HG03558 (cell line): ENCODE data around the gene RAB11FIP4.
"Not testable (repeated sequence)": the region's sequence is repeated elsewhere in the genome, so short reads cannot be mapped to it uniquely, and the experiment has no call there.

Experiments used
- ATAC-seq: cut with Tn5 transposase; IDR thresholded peaks from one replicate; pipeline ENCODE4 v1.9.1; 2021; ENCODE audit warnings: moderate number of reproducible peaks; ENCODE audit not compliant: unreplicated experiment; ENCODE audit errors: extremely low read depth

Gene RAB11FIP4, protein sequence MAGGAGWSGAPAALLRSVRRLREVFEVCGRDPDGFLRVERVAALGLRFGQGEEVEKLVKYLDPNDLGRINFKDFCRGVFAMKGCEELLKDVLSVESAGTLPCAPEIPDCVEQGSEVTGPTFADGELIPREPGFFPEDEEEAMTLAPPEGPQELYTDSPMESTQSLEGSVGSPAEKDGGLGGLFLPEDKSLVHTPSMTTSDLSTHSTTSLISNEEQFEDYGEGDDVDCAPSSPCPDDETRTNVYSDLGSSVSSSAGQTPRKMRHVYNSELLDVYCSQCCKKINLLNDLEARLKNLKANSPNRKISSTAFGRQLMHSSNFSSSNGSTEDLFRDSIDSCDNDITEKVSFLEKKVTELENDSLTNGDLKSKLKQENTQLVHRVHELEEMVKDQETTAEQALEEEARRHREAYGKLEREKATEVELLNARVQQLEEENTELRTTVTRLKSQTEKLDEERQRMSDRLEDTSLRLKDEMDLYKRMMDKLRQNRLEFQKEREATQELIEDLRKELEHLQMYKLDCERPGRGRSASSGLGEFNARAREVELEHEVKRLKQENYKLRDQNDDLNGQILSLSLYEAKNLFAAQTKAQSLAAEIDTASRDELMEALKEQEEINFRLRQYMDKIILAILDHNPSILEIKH

DNA sequence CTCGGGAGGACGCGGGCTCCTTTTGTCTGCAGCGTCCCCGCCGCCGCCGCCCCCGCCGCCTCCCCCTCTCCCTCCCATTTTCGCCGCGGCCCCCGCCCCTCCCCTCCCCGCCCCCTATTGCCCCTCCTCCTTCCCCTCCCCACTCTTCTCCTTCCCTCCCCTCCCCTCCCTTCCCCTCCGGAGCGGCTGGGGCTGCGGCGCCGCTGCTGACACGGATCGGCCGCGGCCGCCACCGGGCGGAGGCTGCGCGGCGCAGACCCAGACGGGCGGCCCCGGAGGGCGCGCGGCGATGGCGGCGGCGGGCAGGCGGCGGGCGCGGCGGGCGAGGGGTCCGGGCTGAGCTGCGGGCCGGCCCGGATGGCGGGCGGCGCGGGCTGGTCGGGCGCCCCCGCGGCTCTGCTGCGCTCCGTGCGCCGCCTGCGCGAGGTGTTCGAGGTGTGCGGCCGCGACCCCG, at the start of gene RAB11FIP4:
Gene RAB11FIP4, plus strand, starts transcription at position 180 of the 454 bp plus-strand sequence. Its CDS starts 178 bp downstream, at position 358.
- ATAC-seq: no peak

DNA sequence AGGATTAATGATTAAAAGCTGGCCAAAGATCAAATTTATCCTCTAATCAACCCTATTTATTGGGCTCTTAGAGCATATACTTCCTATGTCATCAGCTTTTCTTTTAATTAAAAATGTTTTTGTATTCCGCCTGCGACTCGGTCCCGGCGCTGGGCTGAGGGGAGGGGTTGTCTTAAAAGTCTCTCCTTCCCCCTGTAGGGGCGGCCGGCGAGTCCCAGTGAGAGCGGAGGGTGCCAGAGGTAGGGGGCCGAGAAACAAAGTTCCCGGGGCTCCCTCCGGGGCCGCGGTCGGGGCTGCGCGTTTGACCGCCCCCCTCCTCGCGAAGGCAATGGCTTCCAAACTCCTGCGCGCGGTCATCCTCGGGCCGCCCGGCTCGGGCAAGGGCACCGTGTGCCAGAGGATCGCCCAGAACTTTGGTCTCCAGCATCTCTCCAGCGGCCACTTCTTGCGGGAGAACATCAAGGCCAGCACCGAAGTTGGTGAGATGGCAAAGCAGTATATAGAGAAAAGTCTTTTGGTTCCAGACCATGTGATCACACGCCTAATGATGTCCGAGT, 46.2 kb upstream of the RAB11FIP4 start:
- not testable (repeated sequence) for ATAC-seq

GRCh38 chr17:31349454-31349853, 42.0 kb upstream of the RAB11FIP4 start:
- no peak for ATAC-seq

- no peak for ATAC-seq
Observed at GRCh38 chr17:31355935-31356334, 35.5 kb upstream of the RAB11FIP4 start.

DNA sequence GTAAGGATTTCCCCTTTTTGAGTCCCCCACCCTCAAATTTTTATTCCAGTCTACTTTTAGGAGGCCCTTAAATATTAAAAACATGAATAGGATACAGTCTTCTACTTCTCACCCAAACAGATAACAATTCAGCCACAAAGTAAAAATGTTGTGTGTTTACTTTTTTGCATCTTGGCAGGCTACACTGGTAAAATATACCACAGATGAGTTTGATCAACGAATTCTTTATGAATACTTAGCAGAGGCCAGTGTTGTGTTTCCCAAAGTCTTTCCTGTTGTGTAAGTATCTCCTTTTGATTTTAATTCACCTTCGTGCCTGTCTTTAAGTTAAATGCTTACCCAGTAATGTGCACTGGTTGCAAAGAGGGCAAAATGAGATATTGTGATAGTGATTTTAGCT, 34.4 kb upstream of the RAB11FIP4 start:
- ATAC-seq: no peak

- ATAC-seq: no peak
Observed at GRCh38 chr17:31357839-31358394, 33.6 kb upstream of the RAB11FIP4 start.

DNA sequence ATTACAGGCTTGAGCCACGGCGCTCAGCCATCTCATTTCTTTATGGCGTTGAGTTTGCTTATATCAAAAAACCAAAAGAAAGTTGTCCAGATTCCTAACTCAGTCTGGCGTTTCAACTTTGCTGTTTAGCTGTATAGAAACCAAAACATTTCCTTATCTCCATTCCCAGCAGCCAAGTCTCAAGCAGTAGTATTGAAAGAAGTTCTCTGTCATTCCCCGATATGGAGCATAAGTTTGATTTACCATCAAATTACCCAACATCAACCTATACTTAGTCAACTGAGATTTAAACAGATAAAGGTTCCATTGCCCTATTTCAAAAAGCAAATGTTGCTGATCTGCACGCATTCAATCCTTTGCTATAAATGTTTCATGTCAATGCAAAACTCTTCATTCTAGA, 27.5 kb upstream of the RAB11FIP4 start:
- no peak for ATAC-seq

DNA sequence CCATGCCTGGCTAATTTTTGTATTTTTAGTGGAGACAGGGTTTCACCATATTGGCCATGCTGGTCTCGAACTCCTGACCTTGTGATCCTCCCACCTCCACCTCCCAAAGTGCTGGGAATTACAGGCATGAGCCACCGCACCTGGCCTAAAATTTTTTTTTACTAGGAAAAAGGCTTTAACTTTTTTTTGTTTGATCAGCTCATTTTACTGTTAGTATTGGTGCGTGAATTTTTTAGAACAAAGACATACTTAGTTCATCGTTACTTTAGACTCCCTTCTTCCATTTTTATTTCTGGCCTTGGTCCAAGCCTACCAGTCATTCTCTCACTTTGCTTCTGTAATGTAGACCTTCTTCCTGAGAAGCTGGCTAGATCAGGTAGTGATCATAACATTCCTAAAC, 25.4 kb upstream of the RAB11FIP4 start:
- ATAC-seq: no peak

DNA sequence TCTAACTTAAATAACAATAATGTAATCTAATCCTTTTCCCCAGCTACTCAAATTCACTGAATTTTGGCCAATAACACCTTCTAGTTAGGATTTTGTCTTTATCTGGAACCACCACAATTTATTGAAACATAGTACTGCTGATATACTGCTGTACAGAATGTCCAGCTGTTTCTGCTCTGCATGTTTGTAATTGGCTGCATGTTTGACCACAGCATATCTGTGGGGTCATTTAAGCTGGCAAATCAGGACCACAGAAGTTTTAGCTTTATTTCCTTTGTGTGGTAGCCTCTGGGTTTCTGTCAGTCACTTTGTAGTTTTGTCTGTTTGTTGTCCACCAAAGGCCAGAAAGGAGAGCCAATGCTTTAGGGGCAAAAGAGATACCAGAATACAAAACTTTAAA, 22.2 kb upstream of the RAB11FIP4 start:
- ATAC-seq: no peak

- ATAC-seq: no peak
Observed at GRCh38 chr17:31371511-31372097, 19.9 kb upstream of the RAB11FIP4 start.

DNA sequence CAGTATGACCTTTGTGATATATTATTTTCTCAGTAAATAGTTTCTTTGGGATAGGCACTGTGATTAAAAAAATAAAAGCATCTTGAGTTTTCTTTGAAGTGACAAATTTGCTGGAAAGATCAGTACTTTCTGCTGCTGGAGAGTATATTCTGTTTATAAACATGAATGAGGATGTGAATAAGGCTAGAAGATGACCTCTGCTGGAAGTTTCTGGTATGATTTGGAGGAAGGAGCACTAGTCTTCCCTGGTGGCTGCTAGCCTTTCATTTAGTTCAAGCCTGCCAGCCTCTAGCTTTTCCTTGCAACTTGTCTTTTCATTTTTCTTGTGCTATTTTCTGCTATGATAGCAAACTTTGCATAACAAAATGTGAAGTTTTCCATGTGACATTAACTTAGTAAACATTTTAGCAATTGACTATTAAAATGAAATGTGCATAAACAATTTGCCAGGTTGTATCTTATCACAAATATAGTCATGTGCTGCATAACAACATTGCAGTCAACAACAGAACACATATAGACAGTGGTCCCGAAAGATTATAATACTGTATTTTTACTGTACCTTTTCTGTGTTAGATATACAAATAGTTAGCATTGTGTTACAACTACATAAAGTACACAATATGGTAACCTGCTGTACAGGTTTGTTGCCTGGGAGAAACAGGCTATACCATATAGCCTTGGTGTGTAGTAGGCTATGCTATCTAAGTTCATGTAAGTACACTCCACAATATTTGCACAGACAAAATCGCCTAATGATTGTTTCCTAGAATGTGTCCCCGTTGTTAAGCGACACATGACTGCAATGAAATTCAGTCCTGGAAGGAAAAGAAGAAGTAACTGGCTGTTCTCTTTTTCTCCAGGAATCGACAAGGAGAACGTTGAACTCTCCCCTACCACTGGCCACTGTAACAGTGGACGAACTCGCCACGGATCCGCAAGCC, 18.1 kb upstream of the RAB11FIP4 start:
- ATAC-seq: no peak

- no peak for ATAC-seq
Observed at GRCh38 chr17:31374094-31374447, 17.4 kb upstream of the RAB11FIP4 start.

GRCh38 chr17:31374503-31374902, 17.0 kb upstream of the RAB11FIP4 start:
- no peak for ATAC-seq

- ATAC-seq: no peak
Observed at GRCh38 chr17:31378638-31379037, 12.8 kb upstream of the RAB11FIP4 start.

DNA sequence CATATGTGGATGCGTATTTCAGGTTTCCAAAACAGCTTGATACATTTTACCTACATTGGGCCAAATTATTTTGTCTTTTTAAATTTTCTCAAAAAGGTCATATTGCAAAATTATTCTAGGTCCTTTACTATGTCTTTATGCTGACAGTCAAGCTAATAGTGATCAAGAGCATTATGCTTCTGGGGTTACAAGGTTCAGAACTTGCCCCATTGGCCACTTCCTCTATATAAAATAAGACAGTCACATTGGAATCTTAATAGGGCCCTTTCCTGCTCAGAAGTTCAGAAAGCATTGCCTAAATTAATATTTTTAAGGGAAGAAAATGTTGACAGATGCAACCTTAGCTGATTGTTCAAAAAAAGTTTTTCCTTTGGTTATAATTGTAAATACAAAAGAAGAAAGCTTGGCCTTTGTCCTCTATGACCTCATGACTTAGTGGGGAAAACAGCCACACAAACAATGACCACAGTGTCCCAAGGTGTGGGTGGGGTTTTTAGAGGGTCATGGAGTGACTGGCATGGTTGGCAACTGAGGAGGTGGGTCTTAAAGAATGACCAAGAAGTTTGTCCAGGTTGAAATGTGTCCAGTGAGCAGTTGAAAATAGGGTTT, 11.8 kb upstream of the RAB11FIP4 start:
- no peak for ATAC-seq

DNA sequence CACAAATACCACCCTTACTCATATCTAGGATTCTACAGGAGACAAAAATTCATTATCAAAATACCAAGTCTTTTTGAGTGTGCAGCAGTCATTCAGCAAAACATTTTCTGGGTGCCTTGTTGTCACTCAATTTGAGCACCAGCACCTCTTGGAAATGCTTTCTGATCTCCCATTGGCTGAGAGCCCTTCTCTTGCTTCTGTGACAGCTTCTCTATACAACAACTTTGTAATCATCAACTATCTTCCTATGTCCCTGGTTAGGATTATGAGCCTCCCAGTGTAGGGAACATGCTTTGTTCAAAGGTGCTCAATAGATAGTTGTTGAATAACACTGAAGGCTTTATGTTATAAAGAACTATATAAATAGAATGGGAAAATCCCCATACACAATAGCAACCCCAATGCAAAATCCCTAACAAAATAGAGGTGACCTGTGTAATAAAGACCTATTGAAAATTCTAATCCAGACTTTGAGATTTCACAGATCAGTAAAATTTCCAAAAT, 10.3 kb upstream of the RAB11FIP4 start:
- ATAC-seq: no peak

DNA sequence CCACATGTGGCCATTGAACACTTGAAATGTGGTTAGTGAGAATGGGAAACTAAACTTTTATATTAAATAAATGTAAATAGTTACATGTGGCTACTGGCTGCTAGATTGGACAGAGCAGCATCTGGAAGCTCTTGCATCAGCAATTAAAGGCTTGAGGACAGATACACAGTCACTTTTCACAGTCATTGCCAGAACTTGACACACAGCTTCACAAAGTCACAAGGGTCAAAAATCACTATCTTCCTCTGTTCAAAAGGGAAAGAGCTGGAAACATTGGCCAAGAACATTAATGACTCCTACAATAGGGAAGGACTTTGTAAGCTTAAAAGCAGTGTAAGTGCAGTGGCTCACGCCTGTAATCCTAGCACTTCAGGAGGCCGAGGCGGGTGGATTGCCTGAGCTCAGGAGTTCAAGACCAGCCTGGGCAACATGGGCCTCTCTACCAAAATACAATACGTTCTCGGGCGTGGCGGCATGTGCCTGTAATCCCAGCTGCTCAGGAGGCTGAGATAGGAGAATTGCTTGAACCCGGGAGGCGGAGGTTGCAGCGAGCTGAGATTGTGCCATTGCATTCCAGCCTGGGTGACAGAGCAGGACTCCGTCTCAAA, 8.7 kb upstream of the RAB11FIP4 start:
- ATAC-seq: not testable (repeated sequence)

GRCh38 chr17:31383488-31383887, 8.0 kb upstream of the RAB11FIP4 start:
- not testable (repeated sequence) for ATAC-seq
